Measurements from ENCODE around the gene C16orf87. TPM values are rescaled to one million over a fixed set of nuclear protein-coding genes. Genes with fewer than 3 reads are reported as not detected.
A peak's percentile ranks its signal among the peaks of the same experiment; 100 is the strongest.

Gene C16orf87
- polyA plus RNA-seq, 3 donors: 6.1 to 9.7 (median 7.6) TPM

GRCh38 chr16:46844771-46845170 is 13.8 kb upstream of the C16orf87 start:
- Mint-ChIP-seq H3K4me3 (peak overlapping the region; percentile 80 to 84), H3K36me3 (no peaks in the 10 kb centered on the region), H3K4me1 (peaks cover 7% of the 10 kb centered on the region), H3K27ac (no peak overlapping the region), H3K9me3 (peaks cover 4 to 18% (median 10%) of the 10 kb centered on the region in 7 donors), H3K27me3 (ENCODE audit: low read depth in 3 of 3) (peaks cover 8 to 10% (median 9%) of the 10 kb centered on the region in 3 donors)
- peak overlapping the region; percentile 92 for H2AFZ ChIP-seq (ENCODE audit: insufficient read depth, low read depth, low read length, poor library complexity, severe bottlenecking)
- peak overlapping the region in 1 of 3 experiments; percentile 69 for H3K4me3 ChIP-seq (replicated peaks in 1 of 3; ENCODE audit: low read depth in 2 of 3, low read length in 3 of 3)
- intact Hi-C loops (cut with micrococcal nuclease): no loop called here
- peaks cover 0 to 9% of the 10 kb centered on the region in 2 donors for H3K9me3 ChIP-seq (replicated peaks in 1 of 2; ENCODE audit: control insufficient read depth in 1 of 2, insufficient read depth in 1 of 2, low read length in 2 of 2)
- no peaks in the 10 kb centered on the region for H3K36me3 ChIP-seq (replicated peaks in 1 of 2; ENCODE audit: control insufficient read depth in 1 of 2, insufficient read depth in 2 of 2, low read length in 2 of 2)
- peaks cover 7 to 12% of the 10 kb centered on the region in 2 donors for H3K4me1 ChIP-seq (ENCODE audit: control insufficient read depth in 1 of 2, insufficient read depth in 2 of 2, low read length in 2 of 2)
- H3K27me3 ChIP-seq (ENCODE audit: control insufficient read depth in 2 of 2, insufficient read depth in 2 of 2, low read length in 2 of 2): peaks cover 0 to 2% of the 10 kb centered on the region in 2 donors
- peak overlapping the region; percentile 68 for H3K4me2 ChIP-seq (replicated peaks; ENCODE audit: extremely low read depth, low read length, poor library complexity, severe bottlenecking)
- TF ChIP-seq CTCF (IDR thresholded peaks at IDR 0.05): no peak
- H3K27ac ChIP-seq (ENCODE audit: low read depth in 1 of 2, low read length in 2 of 2): no peak overlapping the region
- peak overlapping the region; percentile 47 for H3K9ac ChIP-seq (ENCODE audit: insufficient read depth, low read length, poor library complexity, severe bottlenecking)
- 100% methylated on average over 5 of the region's 10 CpGs for WGBS (ENCODE audit: insufficient coverage)
- H3K79me2 ChIP-seq (ENCODE audit: insufficient read depth, low read length): no peaks in the 10 kb centered on the region
- DNase-seq: no peak
- no peaks in the 10 kb centered on the region for H4K20me1 ChIP-seq (ENCODE audit: insufficient read depth, low read length)

- H3K4me3 ChIP-seq (replicated peaks in 1 of 3; ENCODE audit: low read depth in 2 of 3, low read length in 3 of 3): peak overlapping the region; percentile 28 to 69 (median 33)
- no peak overlapping the region for H3K27ac ChIP-seq (ENCODE audit: low read depth in 1 of 2, low read length in 2 of 2)
- peak; percentile 46 to 52 (median 48) for DNase-seq
- Mint-ChIP-seq H3K27ac (peak overlapping the region in 2 of 7 donors; percentile 35 to 73), H3K4me1 (peaks cover 7% of the 10 kb centered on the region), H3K36me3 (no peaks in the 10 kb centered on the region), H3K4me3 (peak overlapping the region; percentile 80 to 84), H3K27me3 (ENCODE audit: low read depth in 3 of 3) (peaks cover 9 to 10% (median 9%) of the 10 kb centered on the region in 3 donors), H3K9me3 (peaks cover 4 to 18% (median 10%) of the 10 kb centered on the region in 7 donors)
- peak overlapping the region; percentile 68 for H3K4me2 ChIP-seq (replicated peaks; ENCODE audit: extremely low read depth, low read length, poor library complexity, severe bottlenecking)
- H3K36me3 ChIP-seq (replicated peaks in 1 of 2; ENCODE audit: control insufficient read depth in 1 of 2, insufficient read depth in 2 of 2, low read length in 2 of 2): no peaks in the 10 kb centered on the region
- H3K79me2 ChIP-seq (ENCODE audit: insufficient read depth, low read length): no peaks in the 10 kb centered on the region
- intact Hi-C loops (cut with micrococcal nuclease): no loop called here
- H3K9ac ChIP-seq (ENCODE audit: insufficient read depth, low read length, poor library complexity, severe bottlenecking): peak overlapping the region; percentile 47
- peaks cover 0 to 2% of the 10 kb centered on the region in 2 donors for H3K27me3 ChIP-seq (ENCODE audit: control insufficient read depth in 2 of 2, insufficient read depth in 2 of 2, low read length in 2 of 2)
- whole genome bisulfite sequencing (ENCODE audit: insufficient coverage): 41% methylated on average over 69 of the region's 74 CpGs
- H4K20me1 ChIP-seq (ENCODE audit: insufficient read depth, low read length): no peaks in the 10 kb centered on the region
- TF ChIP-seq CTCF (IDR thresholded peaks at IDR 0.05): no peak
- H3K9me3 ChIP-seq (replicated peaks in 1 of 2; ENCODE audit: control insufficient read depth in 1 of 2, insufficient read depth in 1 of 2, low read length in 2 of 2): peaks cover 0 to 9% of the 10 kb centered on the region in 2 donors
- H2AFZ ChIP-seq (ENCODE audit: insufficient read depth, low read depth, low read length, poor library complexity, severe bottlenecking): peak overlapping the region; percentile 92
- H3K4me1 ChIP-seq (ENCODE audit: control insufficient read depth in 1 of 2, insufficient read depth in 2 of 2, low read length in 2 of 2): peaks cover 7 to 12% of the 10 kb centered on the region in 2 donors
These were observed 13.1 kb upstream of the C16orf87 start for GRCh38 chr16:46843898-46844642.
